Neural cell (in vitro differentiated cells): ENCODE measurements around the gene PLA1A. TPM values are rescaled to one million over a fixed set of nuclear protein-coding genes. Genes with fewer than 3 reads are reported as not detected.

Experiments used
- H2AFZ ChIP-seq: fragments of 200-600, 300-800 bp; sonication (generic), shearing (Covaris generic); 2 replicates; pipeline ENCODE4 v1.6.0; 2014; ENCODE audit warnings: low read depth, mild to moderate bottlenecking, antibody characterized with exemption, low read length, moderate library complexity
- H3F3A ChIP-seq: fragments of 200-600 bp; shearing (Covaris generic); 2 replicates; pipeline ENCODE4 v1.6.1; 2016; ENCODE audit warnings: mild to moderate bottlenecking, moderate library complexity, mixed read lengths, antibody characterized with exemption, low read length; ENCODE audit not compliant: insufficient read depth, poor library complexity, severe bottlenecking
- H3K27ac ChIP-seq: fragments of 200-600, 300-800 bp; sonication (generic), shearing (Covaris generic); 2 replicates; pipeline ENCODE4 v1.5.1; 2014; ENCODE audit warnings: mild to moderate bottlenecking, low read length, moderate library complexity
- H3K27me3 ChIP-seq: fragments of 300-800, 200-600 bp; sonication (generic), shearing (Covaris generic); 2 replicates; pipeline ENCODE4 v1.6.0; 2014; ENCODE audit warnings: mild to moderate bottlenecking, low read depth, low read length, moderate library complexity; ENCODE audit not compliant: insufficient read depth
- H3K36me3 ChIP-seq: fragments of 300-800, 200-600 bp; sonication (generic), shearing (Covaris generic); 2 replicates; pipeline ENCODE4 v1.5.1; 2014; ENCODE audit warnings: mild to moderate bottlenecking, antibody characterized with exemption, low read length, moderate library complexity; ENCODE audit not compliant: insufficient read depth
- H3K4me2 ChIP-seq: fragments of 300-800, 200-600 bp; sonication (generic), shearing (Covaris generic); 2 replicates; pipeline ENCODE4 v1.6.0; 2014; ENCODE audit warnings: mild to moderate bottlenecking, low read length
- H3K4me3 ChIP-seq: fragments of 300-800, 200-600 bp; sonication (generic), shearing (Covaris generic); 2 replicates; pipeline ENCODE4 v1.5.1; 2014; ENCODE audit warnings: mild to moderate bottlenecking, low read length, moderate library complexity
- H3K79me2 ChIP-seq: fragments of 200-600 bp; shearing (Covaris generic); replicated peaks from 2 replicates; pipeline ENCODE4 v1.6.0; 2014; ENCODE audit warnings: mild to moderate bottlenecking, low read length, moderate library complexity; ENCODE audit not compliant: insufficient read depth
- H3K9ac ChIP-seq: fragments of 300-800, 200-600 bp; sonication (generic), shearing (Covaris generic); 2 replicates; pipeline ENCODE4 v1.6.1; 2016; ENCODE audit warnings: mild to moderate bottlenecking, low read length, mixed read lengths
- H3K9me2 ChIP-seq: fragments of 200-600 bp; shearing (Covaris generic); 2 replicates; pipeline ENCODE4 v1.6.1; 2016; ENCODE audit warnings: mild to moderate bottlenecking, low read length, mixed read lengths; ENCODE audit not compliant: insufficient read depth
- H3K9me3 ChIP-seq: fragments of 200-600, 300-800 bp; sonication (generic), shearing (Covaris generic); 2 replicates; pipeline ENCODE4 v1.6.1; 2016; ENCODE audit warnings: mild to moderate bottlenecking, mixed run types, low read length, moderate library complexity, mixed read lengths
- H4K20me1 ChIP-seq: fragments of 200-600 bp; shearing (Covaris generic); 2 replicates; pipeline ENCODE4 v1.6.1; 2016; ENCODE audit warnings: mild to moderate bottlenecking, mixed run types; ENCODE audit not compliant: insufficient read depth
- CTCF ChIP-seq: fragments of 450-650 bp; IDR thresholded peaks from 2 replicates; pipeline ENCODE4 v1.5.1; 2014; ENCODE audit warnings: antibody characterized with exemption, mild to moderate bottlenecking, moderate library complexity; ENCODE audit not compliant: poor library complexity, severe bottlenecking
- EP300 ChIP-seq: fragments of 450-650 bp; conservative IDR thresholded peaks from 2 replicates; pipeline ENCODE4 v1.6.1; 2014; ENCODE audit warnings: antibody characterized with exemption, mild to moderate bottlenecking, moderate library complexity; ENCODE audit not compliant: poor library complexity, severe bottlenecking
- EZH2 ChIP-seq: fragments of 200-600, 300-800 bp; shearing (Covaris generic), sonication (generic); IDR thresholded peaks from 2 replicates; pipeline ENCODE4 v1.6.1; 2014; ENCODE audit warnings: antibody characterized with exemption, low read length, borderline replicate concordance, mild to moderate bottlenecking; ENCODE audit not compliant: insufficient read depth, poor library complexity, severe bottlenecking
- MXI1 ChIP-seq: fragments of 450-650 bp; conservative IDR thresholded peaks from 2 replicates; pipeline ENCODE4 v1.6.1; 2014; ENCODE audit warnings: antibody characterized with exemption, mild to moderate bottlenecking; ENCODE audit not compliant: poor library complexity, severe bottlenecking
- POLR2AphosphoS5 ChIP-seq: IDR thresholded peaks from 2 replicates; pipeline ENCODE4 v1.6.1; 2012
- RAD21 ChIP-seq: fragments of 450-650 bp; conservative IDR thresholded peaks from 2 replicates; pipeline ENCODE4 v1.6.1; 2014; ENCODE audit warnings: antibody characterized with exemption, mild to moderate bottlenecking, moderate library complexity
- REST ChIP-seq: IDR thresholded peaks from 2 replicates; pipeline ENCODE4 v1.6.1; 2012; ENCODE audit warnings: borderline replicate concordance
- SMC3 ChIP-seq: fragments of 450-650 bp; conservative IDR thresholded peaks from 2 replicates; pipeline ENCODE4 v1.6.1; 2014; ENCODE audit warnings: antibody characterized with exemption, mild to moderate bottlenecking, moderate library complexity; ENCODE audit not compliant: poor library complexity
- TAF1 ChIP-seq: IDR thresholded peaks from 2 replicates; pipeline ENCODE4 v1.6.1; 2012; ENCODE audit warnings: low read depth
- polyA plus RNA-seq: library from polyadenylated mRNA; depleted of rRNA; stranded (reverse); fragments of >200 nt; gene quantifications from 2 replicates; pipeline ENCODE4 v1.2.3, GENCODE V29; 2014

PLA1A gene
- polyA plus RNA-seq, 1 donor from 2014 or later: not detected

- H3K4me2 ChIP-seq: no peak overlapping the region
- peaks cover 15% of the 10 kb centered on the region for H3K79me2 ChIP-seq
- no peak overlapping the region for H3K27ac ChIP-seq
- H3K9me2 ChIP-seq: no peaks in the 10 kb centered on the region
- no peaks in the 10 kb centered on the region for H3K36me3 ChIP-seq
- no peaks in the 10 kb centered on the region for H4K20me1 ChIP-seq
- no peak for TF ChIP-seq REST
- no peak overlapping the region for H3K4me3 ChIP-seq
- H2AFZ ChIP-seq: no peak overlapping the region
- no peaks in the 10 kb centered on the region for H3K9me3 ChIP-seq
- no peaks in the 10 kb centered on the region for H3K27me3 ChIP-seq
- H3K9ac ChIP-seq: no peak overlapping the region
- no peaks in the 10 kb centered on the region for H3F3A ChIP-seq
Measured at GRCh38 chr3:119673875-119674274, 76.2 kb downstream of the PLA1A start.

GRCh38 chr3:119675188-119675874 is 77.6 kb downstream of the PLA1A start:
- TF ChIP-seq EP300 (no peak), REST (no peak), SMC3 (no peak), RAD21 (no peak), CTCF (no peak), MXI1 (no peak), POLR2AphosphoS5 (no peak), EZH2 (no peak), TAF1 (no peak)
- no peak overlapping the region for H3K9ac ChIP-seq
- H3K9me3 ChIP-seq: no peaks in the 10 kb centered on the region
- H2AFZ ChIP-seq: no peak overlapping the region
- H3K36me3 ChIP-seq: no peaks in the 10 kb centered on the region
- H3K4me2 ChIP-seq: peak overlapping the region; percentile 76
- H3K27ac ChIP-seq: no peak overlapping the region
- no peaks in the 10 kb centered on the region for H3K27me3 ChIP-seq
- no peaks in the 10 kb centered on the region for H3K9me2 ChIP-seq
- H3K79me2 ChIP-seq: peaks cover 15% of the 10 kb centered on the region
- no peaks in the 10 kb centered on the region for H3F3A ChIP-seq
- H3K4me3 ChIP-seq: peak overlapping the region; percentile 79
- no peaks in the 10 kb centered on the region for H4K20me1 ChIP-seq
